Activated T-cell treated with anti-CD3 and anti-CD28 coated beads for 4 hours (primary cell): ENCODE measurements around the gene GNAO1.
A peak's percentile ranks its signal among the peaks of the same experiment; 100 is the strongest.

Experiments
- DNase-seq: peaks from one replicate; pipeline ENCODE4 v3.0.0-alpha.2; 2020

The GNAO1 gene

GRCh38 chr16:56267888-56268287 is 76.6 kb downstream of the GNAO1 start:
- no peak for DNase-seq

- no peak for DNase-seq
Measured at GRCh38 chr16:56268799-56269198, 77.5 kb downstream of the GNAO1 start.

GRCh38 chr16:56269281-56269680 is 78.0 kb downstream of the GNAO1 start:
- DNase-seq: no peak

- no peak for DNase-seq
Measured at GRCh38 chr16:56269811-56270684, 78.8 kb downstream of the GNAO1 start.

GRCh38 chr16:56270828-56271227 is 79.5 kb downstream of the GNAO1 start:
- DNase-seq: no peak

- DNase-seq: no peak
Measured at GRCh38 chr16:56272583-56272894, 81.2 kb downstream of the GNAO1 start.

- no peak for DNase-seq
Measured at GRCh38 chr16:56273615-56274014, 82.3 kb downstream of the GNAO1 start.

- no peak for DNase-seq
Measured at GRCh38 chr16:56274369-56274768, 83.1 kb downstream of the GNAO1 start.

- DNase-seq: no peak
Measured at GRCh38 chr16:56275076-56275475, 83.8 kb downstream of the GNAO1 start.

- DNase-seq: no peak
Measured at GRCh38 chr16:56275801-56276200, 84.5 kb downstream of the GNAO1 start.

- DNase-seq: no peak
Measured at GRCh38 chr16:56277075-56277474, 85.8 kb downstream of the GNAO1 start.

GRCh38 chr16:56278196-56278855 is 87.0 kb downstream of the GNAO1 start:
- DNase-seq: no peak

- DNase-seq: peak; percentile 18
Measured at GRCh38 chr16:56279132-56279531, 87.8 kb downstream of the GNAO1 start.

GRCh38 chr16:56279914-56280313 is 88.6 kb downstream of the GNAO1 start:
- no peak for DNase-seq

GRCh38 chr16:56281249-56281805 is 90.0 kb downstream of the GNAO1 start:
- no peak for DNase-seq

- DNase-seq: no peak
Measured at GRCh38 chr16:56282451-56282850, 91.2 kb downstream of the GNAO1 start.

- DNase-seq: no peak
Measured at GRCh38 chr16:56284521-56284920, 93.2 kb downstream of the GNAO1 start.

GRCh38 chr16:56286809-56287208 is 95.5 kb downstream of the GNAO1 start:
- DNase-seq: no peak

- no peak for DNase-seq
Measured at GRCh38 chr16:56288019-56288418, 96.7 kb downstream of the GNAO1 start.

- DNase-seq: no peak
Measured at GRCh38 chr16:56289416-56289815, 98.1 kb downstream of the GNAO1 start.

- no peak for DNase-seq
Measured at GRCh38 chr16:56289862-56290261, 98.6 kb downstream of the GNAO1 start.

GRCh38 chr16:56294014-56294413 is 102.7 kb downstream of the GNAO1 start:
- DNase-seq: no peak

- DNase-seq: no peak
Measured at GRCh38 chr16:56294579-56294978, 103.3 kb downstream of the GNAO1 start.

- DNase-seq: no peak
Measured at GRCh38 chr16:56295059-56295665, 103.9 kb downstream of the GNAO1 start.
